Activated gamma-delta T cell treated with anti-CD3 and anti-CD28 coated beads, Interleukin-2, amount 50 U/mL, for 16 hours (primary cell): ENCODE measurements around the gene NPIPB5.
"Not testable (repeated sequence)": the region's sequence is repeated elsewhere in the genome, so short reads cannot be mapped to it uniquely, and the experiment has no call there.

Experiments used
- DNase-seq: peaks from one replicate; pipeline ENCODE4 v3.0.0-alpha.2; 2020; ENCODE audit warnings: low read depth

NPIPB5 gene

GRCh38 chr16:22510591-22510990 is at the start of gene NPIPB5:
TSS of gene NPIPB5 (plus strand) at chr16:22510891. CDS start at chr16:22513802, 2,911 bp downstream.
- not testable (repeated sequence) for DNase-seq

GRCh38 chr16:22468846-22469245 is 41.8 kb upstream of the NPIPB5 start:
- DNase-seq = not testable (repeated sequence)

GRCh38 chr16:22537996-22538395 is 27.3 kb downstream of the NPIPB5 start:
- not testable (repeated sequence) for DNase-seq

GRCh38 chr16:22544809-22545208 is 34.1 kb downstream of the NPIPB5 start:
- not testable (repeated sequence) for DNase-seq

GRCh38 chr16:22546630-22547029 is 35.9 kb downstream of the NPIPB5 start:
- not testable (repeated sequence) for DNase-seq

GRCh38 chr16:22547170-22547765 is 36.6 kb downstream of the NPIPB5 start:
- DNase-seq = not testable (repeated sequence)

- DNase-seq = not testable (repeated sequence)
Observed at GRCh38 chr16:22549853-22550252, 39.2 kb downstream of the NPIPB5 start.

GRCh38 chr16:22551143-22551542 is 40.5 kb downstream of the NPIPB5 start:
- not testable (repeated sequence) for DNase-seq

- not testable (repeated sequence) for DNase-seq
Observed at GRCh38 chr16:22551651-22552050, 41.0 kb downstream of the NPIPB5 start.

- not testable (repeated sequence) for DNase-seq
Observed at GRCh38 chr16:22556759-22557158, 46.1 kb downstream of the NPIPB5 start.
